ENCODE results near the gene KIRREL3. TPM values are rescaled to one million over a fixed set of nuclear protein-coding genes. Genes with fewer than 3 reads are reported as not detected.

KIRREL3 gene
- total RNA-seq, 1 donor from 2014 or later = not detected

- intact Hi-C loops (cut with micrococcal nuclease) = no loop called here
- H3K9me3 Mint-ChIP-seq = no peaks in the 10 kb centered on the region
- peaks cover 3% of the 10 kb centered on the region for H3K27me3 Mint-ChIP-seq
- no peaks in the 10 kb centered on the region for H3K36me3 Mint-ChIP-seq (ENCODE audit: low read depth)
- DNase-seq = no peak
- no peak overlapping the region for H3K4me3 Mint-ChIP-seq
- H3K4me1 Mint-ChIP-seq = peaks cover 4% of the 10 kb centered on the region
- no peak overlapping the region for H3K27ac Mint-ChIP-seq
Measured at GRCh38 chr11:126821827-126822226, 178.7 kb downstream of the KIRREL3 start.

GRCh38 chr11:126819194-126819593 lies 181.4 kb downstream of the KIRREL3 start:
- DNase-seq = no peak
- no peak overlapping the region for H3K27ac Mint-ChIP-seq
- intact Hi-C loops (cut with micrococcal nuclease) = no loop called here
- no peaks in the 10 kb centered on the region for H3K9me3 Mint-ChIP-seq
- H3K4me1 Mint-ChIP-seq = peaks cover 8% of the 10 kb centered on the region
- no peaks in the 10 kb centered on the region for H3K36me3 Mint-ChIP-seq (ENCODE audit: low read depth)
- H3K4me3 Mint-ChIP-seq = no peak overlapping the region
- H3K27me3 Mint-ChIP-seq = peaks cover 3% of the 10 kb centered on the region

- Mint-ChIP-seq H3K27ac (no peak overlapping the region), H3K9me3 (no peaks in the 10 kb centered on the region), H3K36me3 (ENCODE audit: low read depth) (no peaks in the 10 kb centered on the region), H3K4me1 (peaks cover 8% of the 10 kb centered on the region), H3K4me3 (no peak overlapping the region), H3K27me3 (peaks cover 3% of the 10 kb centered on the region)
- intact Hi-C loops (cut with micrococcal nuclease) = no loop called here
- DNase-seq = no peak
Measured at GRCh38 chr11:126817523-126818450, 182.8 kb downstream of the KIRREL3 start.

GRCh38 chr11:126817096-126817495 lies 183.5 kb downstream of the KIRREL3 start:
- intact Hi-C loops (cut with micrococcal nuclease) = no loop called here
- no peaks in the 10 kb centered on the region for H3K9me3 Mint-ChIP-seq
- no peak for DNase-seq
- H3K4me1 Mint-ChIP-seq = peaks cover 8% of the 10 kb centered on the region
- peaks cover 3% of the 10 kb centered on the region for H3K27me3 Mint-ChIP-seq
- H3K27ac Mint-ChIP-seq = no peak overlapping the region
- no peaks in the 10 kb centered on the region for H3K36me3 Mint-ChIP-seq (ENCODE audit: low read depth)
- no peak overlapping the region for H3K4me3 Mint-ChIP-seq

DNA sequence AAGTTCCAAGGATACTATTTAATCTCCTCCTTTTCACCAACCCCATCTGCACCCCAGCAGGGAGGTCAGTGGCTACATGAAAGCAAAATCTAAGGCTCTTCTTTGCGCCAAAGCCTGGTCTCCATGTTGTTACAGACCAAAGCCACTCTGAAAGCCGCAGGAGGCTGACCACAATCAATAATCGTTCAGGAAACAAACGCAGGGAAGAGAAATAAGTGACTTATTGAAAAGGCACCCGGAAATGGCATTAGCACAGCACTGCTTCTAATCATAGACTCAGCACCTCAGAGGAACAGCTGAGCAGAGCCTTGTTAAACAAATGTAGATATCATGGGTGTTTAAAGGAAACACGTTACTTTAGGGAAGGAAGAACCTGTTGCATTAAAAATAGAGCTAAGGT lies 183.9 kb downstream of the KIRREL3 start:
- intact Hi-C loops (cut with micrococcal nuclease) = no loop called here
- no peak for DNase-seq
- Mint-ChIP-seq H3K27me3 (peaks cover 3% of the 10 kb centered on the region), H3K9me3 (no peaks in the 10 kb centered on the region), H3K4me1 (peaks cover 8% of the 10 kb centered on the region), H3K36me3 (ENCODE audit: low read depth) (no peaks in the 10 kb centered on the region), H3K4me3 (no peak overlapping the region), H3K27ac (no peak overlapping the region)

DNA sequence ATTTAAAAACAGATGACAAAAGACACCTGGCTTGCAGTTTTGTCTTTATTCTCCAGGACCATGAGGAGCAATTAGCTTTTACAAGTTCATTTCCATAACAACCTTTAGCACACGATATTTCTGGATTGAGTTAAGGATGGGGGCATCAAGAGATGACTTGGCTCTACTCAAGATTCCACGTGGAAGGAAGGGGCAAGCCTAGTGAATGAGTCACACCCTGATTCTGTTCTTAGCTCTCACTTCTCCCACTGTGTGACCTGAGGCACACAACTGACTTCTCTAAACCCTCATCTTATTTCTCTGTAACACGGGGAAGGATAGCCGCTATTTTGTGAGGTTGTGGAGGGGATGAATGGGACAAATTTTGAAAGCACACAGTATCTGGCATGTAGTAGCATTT lies 185.5 kb downstream of the KIRREL3 start:
- Mint-ChIP-seq H3K9me3 (no peaks in the 10 kb centered on the region), H3K27ac (no peak overlapping the region), H3K4me1 (peaks cover 8% of the 10 kb centered on the region), H3K36me3 (ENCODE audit: low read depth) (no peaks in the 10 kb centered on the region), H3K4me3 (no peak overlapping the region), H3K27me3 (no peaks in the 10 kb centered on the region)
- intact Hi-C loops (cut with micrococcal nuclease) = no loop called here
- DNase-seq = no peak

- Mint-ChIP-seq H3K36me3 (ENCODE audit: low read depth) (no peaks in the 10 kb centered on the region), H3K4me3 (no peak overlapping the region), H3K9me3 (no peaks in the 10 kb centered on the region), H3K27ac (no peak overlapping the region), H3K27me3 (no peaks in the 10 kb centered on the region), H3K4me1 (no peaks in the 10 kb centered on the region)
- DNase-seq = no peak
- intact Hi-C loops (cut with micrococcal nuclease) = no loop called here
Measured at GRCh38 chr11:126810776-126811175, 189.8 kb downstream of the KIRREL3 start.

GRCh38 chr11:126809514-126810289 lies 190.9 kb downstream of the KIRREL3 start:
- no peak overlapping the region for H3K4me3 Mint-ChIP-seq
- intact Hi-C loops (cut with micrococcal nuclease) = no loop called here
- no peaks in the 10 kb centered on the region for H3K36me3 Mint-ChIP-seq (ENCODE audit: low read depth)
- no peak for DNase-seq
- H3K27me3 Mint-ChIP-seq = no peaks in the 10 kb centered on the region
- H3K27ac Mint-ChIP-seq = no peak overlapping the region
- H3K9me3 Mint-ChIP-seq = no peaks in the 10 kb centered on the region
- no peaks in the 10 kb centered on the region for H3K4me1 Mint-ChIP-seq

GRCh38 chr11:126808836-126809235 lies 191.7 kb downstream of the KIRREL3 start:
- no peaks in the 10 kb centered on the region for H3K27me3 Mint-ChIP-seq
- no peak for DNase-seq
- no peaks in the 10 kb centered on the region for H3K4me1 Mint-ChIP-seq
- intact Hi-C loops (cut with micrococcal nuclease) = no loop called here
- no peak overlapping the region for H3K4me3 Mint-ChIP-seq
- no peak overlapping the region for H3K27ac Mint-ChIP-seq
- no peaks in the 10 kb centered on the region for H3K36me3 Mint-ChIP-seq (ENCODE audit: low read depth)
- H3K9me3 Mint-ChIP-seq = no peaks in the 10 kb centered on the region

DNA sequence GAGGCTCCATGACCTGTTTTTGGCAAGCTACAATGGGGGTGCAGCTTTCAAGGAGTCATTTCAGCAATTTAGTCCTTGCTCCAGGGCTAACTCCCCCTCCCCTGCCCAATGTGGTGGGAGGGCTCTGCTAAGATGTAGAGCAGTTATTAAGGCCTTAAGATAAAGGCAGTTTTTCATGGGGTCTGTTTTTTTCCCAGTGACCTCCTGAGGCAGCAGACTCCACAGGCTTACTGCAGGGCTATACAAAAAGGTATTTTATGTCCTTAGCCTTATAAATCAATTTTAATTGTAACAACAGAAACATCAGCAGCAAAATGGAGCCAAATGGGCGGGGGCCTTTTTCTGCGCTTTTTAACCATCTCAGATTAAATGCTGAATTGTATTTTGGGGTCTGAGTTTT lies 192.3 kb downstream of the KIRREL3 start:
- no peak overlapping the region for H3K4me3 Mint-ChIP-seq
- DNase-seq = no peak
- H3K4me1 Mint-ChIP-seq = no peaks in the 10 kb centered on the region
- no peaks in the 10 kb centered on the region for H3K27me3 Mint-ChIP-seq
- H3K9me3 Mint-ChIP-seq = no peaks in the 10 kb centered on the region
- H3K27ac Mint-ChIP-seq = no peak overlapping the region
- H3K36me3 Mint-ChIP-seq (ENCODE audit: low read depth) = no peaks in the 10 kb centered on the region
- intact Hi-C loops (cut with micrococcal nuclease) = no loop called here

GRCh38 chr11:126805870-126806269 lies 194.7 kb downstream of the KIRREL3 start:
- DNase-seq = no peak
- H3K27me3 Mint-ChIP-seq = peaks cover 2% of the 10 kb centered on the region
- H3K27ac Mint-ChIP-seq = no peak overlapping the region
- intact Hi-C loops (cut with micrococcal nuclease) = no loop called here
- H3K36me3 Mint-ChIP-seq (ENCODE audit: low read depth) = no peaks in the 10 kb centered on the region
- H3K4me1 Mint-ChIP-seq = no peaks in the 10 kb centered on the region
- H3K9me3 Mint-ChIP-seq = no peaks in the 10 kb centered on the region
- H3K4me3 Mint-ChIP-seq = no peak overlapping the region

DNA sequence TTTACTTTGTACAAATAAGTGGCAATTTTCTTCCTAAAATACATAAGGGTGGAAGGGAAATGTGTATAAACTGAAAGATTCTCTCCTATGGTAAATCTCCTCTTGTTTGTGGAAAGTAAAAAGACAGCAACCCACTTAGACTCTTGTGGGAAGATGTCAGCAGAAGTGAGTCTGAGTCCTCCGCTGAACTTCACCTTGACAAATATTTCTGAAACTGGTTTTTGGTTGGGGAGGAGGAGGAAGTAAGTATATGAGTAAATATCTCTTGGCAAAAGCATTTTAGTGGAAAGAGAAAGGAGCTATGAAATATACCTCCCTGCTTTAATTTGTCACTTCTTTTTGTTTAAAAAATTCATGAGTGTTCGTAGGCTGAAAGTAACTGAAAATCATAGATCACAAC lies 196.2 kb downstream of the KIRREL3 start:
- H3K27ac Mint-ChIP-seq = no peak overlapping the region
- no peak overlapping the region for H3K4me3 Mint-ChIP-seq
- H3K9me3 Mint-ChIP-seq = peaks cover under 1% of the 10 kb centered on the region
- peaks cover 2% of the 10 kb centered on the region for H3K27me3 Mint-ChIP-seq
- no peak for DNase-seq
- intact Hi-C loops (cut with micrococcal nuclease) = no loop called here
- H3K36me3 Mint-ChIP-seq (ENCODE audit: low read depth) = no peaks in the 10 kb centered on the region
- no peaks in the 10 kb centered on the region for H3K4me1 Mint-ChIP-seq

GRCh38 chr11:126800009-126800408 lies 200.6 kb downstream of the KIRREL3 start:
- H3K9me3 Mint-ChIP-seq = peaks cover 6% of the 10 kb centered on the region
- no peak overlapping the region for H3K27ac Mint-ChIP-seq
- no peaks in the 10 kb centered on the region for H3K36me3 Mint-ChIP-seq (ENCODE audit: low read depth)
- H3K27me3 Mint-ChIP-seq = peaks cover 2% of the 10 kb centered on the region
- intact Hi-C loops (cut with micrococcal nuclease) = no loop called here
- H3K4me3 Mint-ChIP-seq = no peak overlapping the region
- H3K4me1 Mint-ChIP-seq = no peaks in the 10 kb centered on the region
- no peak for DNase-seq

- Mint-ChIP-seq H3K4me3 (no peak overlapping the region), H3K27me3 (no peaks in the 10 kb centered on the region), H3K9me3 (peaks cover 6% of the 10 kb centered on the region), H3K4me1 (no peaks in the 10 kb centered on the region), H3K36me3 (ENCODE audit: low read depth) (no peaks in the 10 kb centered on the region), H3K27ac (no peak overlapping the region)
- DNase-seq = no peak
- intact Hi-C loops (cut with micrococcal nuclease) = no loop called here
Measured at GRCh38 chr11:126797457-126798169, 203.0 kb downstream of the KIRREL3 start.

Data from activated CD4-positive, alpha-beta T cell treated with anti-CD3 and anti-CD28 coated beads, Interleukin-2, amount 10 ng/mL, durations not matched to agents 24 days and 14 days (primary cell).